Kidney (tissue), 14 donors: ENCODE data around the gene C5orf47. TPM values are rescaled to one million over a fixed set of nuclear protein-coding genes. Genes with fewer than 3 reads are reported as not detected.

Source experiments
- DNase-seq, 5 donors: peaks; one replicate each; pipeline ENCODE4 v3.0.0-alpha.2; 2013 to 2020
- FAIRE-seq: peaks from 2 replicates; lab custom pipeline; 2012; peaks lifted over from hg19 to GRCh38; lab: Jason Lieb, UNC
- H3K27ac ChIP-seq, 2 donors: one replicate each; pipeline ENCODE4 v1.7.0; 2013; ENCODE audit warnings: low read depth in 2 of 2, low read length in 2 of 2, inconsistent platforms in 1 of 2
- H3K27me3 ChIP-seq: one replicate; pipeline ENCODE4 v1.7.1; 2013; ENCODE audit warnings: low read length, inconsistent platforms; ENCODE audit not compliant: control insufficient read depth, insufficient read depth
- H3K36me3 ChIP-seq, 3 donors: one replicate each; pipeline versions ENCODE4 v1.7.0 to v1.7.1; 2013; ENCODE audit warnings: low read length in 3 of 3, control low read depth in 1 of 3, inconsistent platforms in 1 of 3; ENCODE audit not compliant: insufficient read depth in 3 of 3, control insufficient read depth in 2 of 3
- H3K4me1 ChIP-seq, 3 donors: one replicate each; pipeline versions ENCODE4 v1.7.0 to v1.7.1; 2013; ENCODE audit warnings: low read length in 3 of 3, inconsistent platforms in 1 of 3, low read depth in 1 of 3; ENCODE audit not compliant: control insufficient read depth in 2 of 3, insufficient read depth in 2 of 3
- H3K4me3 ChIP-seq, 3 donors: one replicate each; pipeline versions ENCODE4 v1.7.0 to v1.8.1; 2013; ENCODE audit warnings: low read length in 3 of 3, control low read depth in 1 of 3, inconsistent platforms in 1 of 3
- H3K9ac ChIP-seq, 3 donors: one replicate each; pipeline versions ENCODE4 v1.7.0 to v1.7.1; 2013; ENCODE audit warnings: low read length in 3 of 3, control low read depth in 1 of 3, inconsistent platforms in 1 of 3
- H3K9me3 ChIP-seq, 3 donors: one replicate each; pipeline versions ENCODE4 v1.7.0 to v1.7.1; 2013; ENCODE audit warnings: low read length in 3 of 3, control low read depth in 1 of 3, inconsistent platforms in 1 of 3; ENCODE audit not compliant: control insufficient read depth in 2 of 3, insufficient read depth in 1 of 3
- CTCF ChIP-seq: IDR thresholded peaks from 3 replicates; pipeline ENCODE4 v1.5.1; 2012; ENCODE audit warnings: mild to moderate bottlenecking, moderate library complexity, borderline replicate concordance; ENCODE audit not compliant: insufficient read depth; ENCODE audit errors: extremely low read depth
- intact Hi-C: fragments of 100-400 bp; cut with DNase I; formaldehyde crosslinking; loops from one replicate; pipeline ENCODE4 v1.11.1; 2022
- polyA plus RNA-seq: library from polyadenylated mRNA; stranded (reverse); fragments of 350-450 nt; fragmentation: Illumina TruSeq; extraction: RNeasy Lipid Tissue Mini Kit (QIAGEN cat#74804); gene quantifications from one replicate; pipeline ENCODE4 v1.2.3, GENCODE V29; 2014; ENCODE audit warnings: low read depth, low replicate concordance; ENCODE audit not compliant: insufficient read depth
- total RNA-seq: library from RNA; stranded (reverse); fragmentation: NEBNext Ultra II Directional; extraction: Animal tissue kit (Norgen Biotek cat#: 25700); gene quantifications from one replicate; pipeline ENCODE4 v1.2.1, GENCODE V29; 2021
- donor health status: control.
- donor health status: control.
- donor health status: control.
- donor health status: control.
- donor health status: control.
- donor health status: DM: yes; HTN: yes; CAD: no.
- donor health status: Normal renal cell carcinoma (clear cell type).

The C5orf47 gene
- total and polyA plus RNA-seq, 2 donors from 2014 or later = not detected

- H3K9ac ChIP-seq = no peak overlapping the region
- H3K36me3 ChIP-seq = no peaks in the 10 kb centered on the region
- H3K4me1 ChIP-seq = no peaks in the 10 kb centered on the region
- H3K4me3 ChIP-seq = no peak overlapping the region
- no peak overlapping the region for H3K27ac ChIP-seq
- no peak for FAIRE-seq
- H3K27me3 ChIP-seq = no peaks in the 10 kb centered on the region
- DNase-seq = no peak
- intact Hi-C loops = no loop called here
- no peaks in the 10 kb centered on the region for H3K9me3 ChIP-seq
- TF ChIP-seq CTCF = no peak
Observed at GRCh38 chr5:173989432-173990082, 587 bp downstream of the C5orf47 start.

- Histone ChIP-seq H3K4me3 (no peak overlapping the region), H3K36me3 (no peaks in the 10 kb centered on the region), H3K27me3 (no peaks in the 10 kb centered on the region), H3K9ac (no peak overlapping the region), H3K9me3 (no peaks in the 10 kb centered on the region), H3K4me1 (no peaks in the 10 kb centered on the region), H3K27ac (no peak overlapping the region)
- TF ChIP-seq CTCF = no peak
- no peak for DNase-seq
- intact Hi-C loops = no loop called here
- no peak for FAIRE-seq
Observed at GRCh38 chr5:173997331-173997730, 8.4 kb downstream of the C5orf47 start.

GRCh38 chr5:173998531-173998930 lies 9.6 kb downstream of the C5orf47 start:
- H3K4me3 ChIP-seq = no peak overlapping the region
- no peak overlapping the region for H3K9ac ChIP-seq
- FAIRE-seq (no peak), DNase-seq (no peak)
- H3K27ac ChIP-seq = no peak overlapping the region
- no peaks in the 10 kb centered on the region for H3K36me3 ChIP-seq
- intact Hi-C loops = no loop called here
- TF ChIP-seq CTCF = no peak
- H3K4me1 ChIP-seq = no peaks in the 10 kb centered on the region
- H3K9me3 ChIP-seq = no peaks in the 10 kb centered on the region
- no peaks in the 10 kb centered on the region for H3K27me3 ChIP-seq

GRCh38 chr5:174000076-174000475 lies 11.1 kb downstream of the C5orf47 start:
- intact Hi-C loops = no loop called here
- H3K27ac ChIP-seq = no peak overlapping the region
- H3K36me3 ChIP-seq = no peaks in the 10 kb centered on the region
- no peak for TF ChIP-seq CTCF
- FAIRE-seq (no peak), DNase-seq (no peak)
- no peak overlapping the region for H3K4me3 ChIP-seq
- H3K4me1 ChIP-seq = no peaks in the 10 kb centered on the region
- H3K9me3 ChIP-seq = no peaks in the 10 kb centered on the region
- H3K27me3 ChIP-seq = no peaks in the 10 kb centered on the region
- H3K9ac ChIP-seq = no peak overlapping the region
